NCI-H345 (cell line): ENCODE results near the gene PALLD.

Experiments used
- DNase-seq: peaks from one replicate; lab custom pipeline; 2025; lab: John Stamatoyannopoulos, UW

The PALLD gene

GRCh38 chr4:168560184-168561180 lies 63.6 kb downstream of the PALLD start:
- peak; percentile 31 for DNase-seq

- no peak for DNase-seq
Measured at GRCh38 chr4:168562041-168562571, 65.3 kb downstream of the PALLD start.

GRCh38 chr4:168564023-168564422 lies 67.2 kb downstream of the PALLD start:
- no peak for DNase-seq

GRCh38 chr4:168565130-168565529 lies 68.3 kb downstream of the PALLD start:
- DNase-seq, result no peak

GRCh38 chr4:168566726-168567125 lies 69.9 kb downstream of the PALLD start:
- no peak for DNase-seq

- DNase-seq, result peak; percentile 26
Measured at GRCh38 chr4:168569066-168569930, 72.4 kb downstream of the PALLD start.

GRCh38 chr4:168569931-168570276 lies 73.1 kb downstream of the PALLD start:
- peak; percentile 48 for DNase-seq

GRCh38 chr4:168570466-168570865 lies 73.6 kb downstream of the PALLD start:
- DNase-seq, result no peak

- no peak for DNase-seq
Measured at GRCh38 chr4:168572002-168572401, 75.2 kb downstream of the PALLD start.

- DNase-seq, result no peak
Measured at GRCh38 chr4:168573870-168574269, 77.0 kb downstream of the PALLD start.

GRCh38 chr4:168574581-168575295 lies 77.9 kb downstream of the PALLD start:
- DNase-seq, result no peak

GRCh38 chr4:168575473-168575872 lies 78.6 kb downstream of the PALLD start:
- no peak for DNase-seq

GRCh38 chr4:168577624-168578023 lies 80.8 kb downstream of the PALLD start:
- no peak for DNase-seq

- DNase-seq, result no peak
Measured at GRCh38 chr4:168580228-168580627, 83.4 kb downstream of the PALLD start.

GRCh38 chr4:168584321-168584771 lies 87.5 kb downstream of the PALLD start:
- DNase-seq, result no peak

- DNase-seq, result peak; percentile 33
Measured at GRCh38 chr4:168585168-168586091, 88.6 kb downstream of the PALLD start.

GRCh38 chr4:168586926-168587325 lies 90.1 kb downstream of the PALLD start:
- no peak for DNase-seq

- no peak for DNase-seq
Measured at GRCh38 chr4:168587411-168588125, 90.7 kb downstream of the PALLD start.

GRCh38 chr4:168588916-168589531 lies 92.2 kb downstream of the PALLD start:
- DNase-seq, result no peak

GRCh38 chr4:168592676-168593075 lies 95.8 kb downstream of the PALLD start:
- DNase-seq, result no peak
